AG09319 (cell line): ENCODE data around the gene UQCR10.

ENCODE experiments used
- DNase-seq: peaks from one replicate; pipeline ENCODE4 v3.0.0-alpha.2; 2010; ENCODE audit warnings: low read depth; ENCODE audit errors: extremely low read depth
- TF ChIP-seq, protein P1 (sequence below): IDR thresholded peaks from 2 replicates; pipeline ENCODE4 v1.5.1; 2011; ENCODE audit warnings: low read depth, mild to moderate bottlenecking, inconsistent platforms, low read length, moderate library complexity

The UQCR10 gene

DNA sequence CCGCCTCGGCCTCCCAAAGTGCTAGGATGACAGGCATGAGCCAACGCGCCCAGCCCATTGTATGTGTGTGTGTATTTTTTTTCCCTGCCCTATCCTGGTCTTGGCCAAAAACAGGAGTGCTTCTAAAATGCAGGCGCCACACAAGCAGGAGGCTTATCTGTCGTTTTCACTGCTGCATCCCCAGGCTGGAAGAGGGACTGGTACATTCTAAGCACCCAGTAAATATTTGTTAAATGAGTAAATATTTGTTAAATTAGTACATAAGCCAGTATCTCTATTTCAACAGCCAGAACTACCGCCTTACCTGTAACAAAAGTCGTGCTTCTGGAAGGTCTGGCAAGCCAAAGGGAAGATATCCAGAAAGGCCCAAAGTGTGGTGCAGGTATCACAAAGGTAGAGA lies 46.0 kb downstream of the UQCR10 start:
- DNase-seq, result no peak
- TF ChIP-seq, protein P1, sequence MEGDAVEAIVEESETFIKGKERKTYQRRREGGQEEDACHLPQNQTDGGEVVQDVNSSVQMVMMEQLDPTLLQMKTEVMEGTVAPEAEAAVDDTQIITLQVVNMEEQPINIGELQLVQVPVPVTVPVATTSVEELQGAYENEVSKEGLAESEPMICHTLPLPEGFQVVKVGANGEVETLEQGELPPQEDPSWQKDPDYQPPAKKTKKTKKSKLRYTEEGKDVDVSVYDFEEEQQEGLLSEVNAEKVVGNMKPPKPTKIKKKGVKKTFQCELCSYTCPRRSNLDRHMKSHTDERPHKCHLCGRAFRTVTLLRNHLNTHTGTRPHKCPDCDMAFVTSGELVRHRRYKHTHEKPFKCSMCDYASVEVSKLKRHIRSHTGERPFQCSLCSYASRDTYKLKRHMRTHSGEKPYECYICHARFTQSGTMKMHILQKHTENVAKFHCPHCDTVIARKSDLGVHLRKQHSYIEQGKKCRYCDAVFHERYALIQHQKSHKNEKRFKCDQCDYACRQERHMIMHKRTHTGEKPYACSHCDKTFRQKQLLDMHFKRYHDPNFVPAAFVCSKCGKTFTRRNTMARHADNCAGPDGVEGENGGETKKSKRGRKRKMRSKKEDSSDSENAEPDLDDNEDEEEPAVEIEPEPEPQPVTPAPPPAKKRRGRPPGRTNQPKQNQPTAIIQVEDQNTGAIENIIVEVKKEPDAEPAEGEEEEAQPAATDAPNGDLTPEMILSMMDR, result no peak

DNA sequence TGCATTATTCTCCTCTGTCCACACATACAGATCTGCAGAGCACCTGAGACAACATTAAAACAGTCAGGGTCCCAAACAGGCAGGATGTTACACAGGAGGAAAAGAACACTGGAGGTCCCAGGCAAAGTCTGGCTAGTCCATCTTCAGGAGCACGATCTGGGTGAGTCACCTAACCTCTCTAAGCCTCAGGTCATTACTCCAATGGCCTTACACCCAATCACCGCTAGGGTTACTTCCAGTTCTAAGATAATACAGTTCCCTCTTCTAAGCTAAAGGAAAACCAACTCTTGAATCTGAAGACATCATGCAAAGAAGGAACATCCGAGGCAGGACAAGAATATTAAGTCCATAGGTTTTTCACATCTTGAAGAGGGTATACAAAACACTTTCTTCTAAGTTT lies 46.4 kb downstream of the UQCR10 start:
- TF ChIP-seq, protein P1, result no peak
- no peak for DNase-seq

DNA sequence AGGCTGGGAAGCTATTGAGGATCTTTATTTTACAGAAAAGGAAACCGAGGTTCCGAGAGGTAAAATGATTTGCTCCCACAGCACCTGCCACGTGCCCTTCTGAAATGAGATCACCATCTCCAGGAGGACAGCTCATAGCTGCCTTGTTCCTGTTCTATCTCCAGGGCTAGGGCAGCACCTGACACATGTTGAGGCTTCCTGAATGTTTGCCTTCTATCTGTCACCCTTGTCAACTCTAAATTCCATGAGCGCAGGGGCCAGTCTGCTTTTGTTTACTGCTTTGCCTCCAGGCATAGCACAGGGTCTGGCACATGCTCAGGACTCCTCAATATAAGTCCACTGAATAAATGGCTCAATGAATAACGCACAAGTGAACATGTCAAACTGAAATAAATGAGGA lies 46.8 kb downstream of the UQCR10 start:
- no peak for DNase-seq
- TF ChIP-seq, protein P1, result no peak

DNA sequence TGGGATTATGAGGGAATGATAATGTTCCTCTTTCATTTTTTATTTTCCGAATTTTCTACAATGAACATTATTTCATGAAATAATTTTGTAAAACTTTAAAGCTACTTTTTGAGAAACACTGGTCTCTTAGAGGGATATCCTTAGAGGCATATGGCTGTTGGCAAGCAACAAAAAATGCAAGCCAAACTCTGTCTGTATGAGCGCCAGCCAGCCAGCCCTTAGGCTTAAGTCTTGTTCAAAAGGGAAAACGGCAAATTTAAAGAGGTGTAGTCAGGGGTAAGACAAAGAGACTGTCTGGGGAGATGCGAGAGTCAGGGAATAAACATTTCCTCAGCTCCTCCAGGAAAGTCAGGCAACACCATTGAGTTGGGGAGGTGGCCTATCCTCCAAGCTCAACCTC lies 48.4 kb downstream of the UQCR10 start:
- TF ChIP-seq, protein P1, result no peak
- no peak for DNase-seq

DNA sequence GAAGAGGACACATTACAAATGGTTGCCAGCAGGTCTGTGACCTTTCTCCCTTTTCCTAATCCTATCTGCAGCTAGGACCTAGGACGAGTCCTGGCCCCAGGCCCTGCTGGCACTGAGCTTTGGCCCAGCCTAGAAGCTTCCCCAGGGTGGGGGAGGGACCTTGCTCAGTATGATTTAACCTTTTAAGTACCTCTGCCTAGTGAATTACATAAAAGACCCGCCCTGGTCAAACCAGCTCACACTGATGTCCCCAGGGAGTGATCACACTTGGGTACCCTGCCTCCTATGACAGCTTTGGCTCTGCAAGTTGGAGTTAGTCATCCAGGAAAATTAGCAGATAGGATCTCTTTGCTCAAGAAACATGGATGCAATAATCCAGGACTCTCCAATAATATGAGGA lies 49.0 kb downstream of the UQCR10 start:
- TF ChIP-seq, protein P1, result no peak
- DNase-seq, result no peak

DNA sequence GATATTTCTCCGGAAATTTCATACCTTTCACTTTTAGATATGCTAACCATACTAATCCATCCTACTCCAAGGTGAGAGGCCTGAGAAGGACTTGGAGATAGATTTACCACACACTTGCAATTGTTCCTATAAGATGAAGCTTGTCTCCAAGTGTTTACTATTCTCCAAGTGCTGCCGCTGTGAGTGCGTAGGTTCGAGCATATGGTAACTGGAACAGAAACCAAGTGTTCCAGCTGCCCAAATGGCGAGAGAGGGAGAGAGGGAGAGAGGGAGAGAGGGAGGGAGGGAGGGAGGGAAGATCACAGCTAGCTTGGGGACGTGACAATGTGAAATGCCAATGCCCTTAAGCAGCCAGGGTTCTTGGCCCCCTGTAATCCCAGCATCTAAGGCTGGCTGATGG lies 49.4 kb downstream of the UQCR10 start:
- DNase-seq, result no peak
- TF ChIP-seq, protein P1, result no peak

DNA sequence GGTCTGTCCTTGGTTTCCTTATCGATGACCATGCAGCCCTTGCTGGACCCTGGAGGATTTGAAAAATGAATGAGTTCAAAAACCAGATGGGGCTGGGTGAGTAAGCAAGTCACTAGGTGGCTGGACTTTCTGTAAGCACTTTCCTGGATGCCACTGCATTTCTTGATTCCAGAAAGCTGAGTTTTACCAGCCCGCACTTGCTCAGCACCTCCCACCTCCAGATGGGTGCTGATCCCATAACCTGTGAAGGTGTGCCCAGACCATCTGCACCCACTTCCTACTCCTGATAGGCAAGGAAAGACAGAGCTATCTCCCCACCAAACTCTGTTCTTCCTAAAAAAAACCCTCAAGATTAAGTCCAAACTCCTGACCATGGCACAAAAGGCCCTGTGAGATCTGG lies 49.8 kb downstream of the UQCR10 start:
- TF ChIP-seq, protein P1, result no peak
- no peak for DNase-seq
